ENCODE results near the gene LRRC45.

GRCh38 chr17:82080048-82080788 is 57.1 kb downstream of the LRRC45 start:
- TF ChIP-seq CTCF (IDR thresholded peaks at IDR 0.05; ENCODE audit: low read depth, low read length, poor library complexity, severe bottlenecking) (no peak), EZH2phosphoT487 (IDR thresholded peaks at IDR 0.05; ENCODE audit: borderline replicate concordance, low read length) (no peak)
